Ovary (tissue), 9 donors: ENCODE results near the gene XKR7. TPM values are rescaled to one million over a fixed set of nuclear protein-coding genes. Genes with fewer than 3 reads are reported as not detected.

Experiments
- DNase-seq, 5 donors: peaks; one replicate each; pipeline ENCODE4 v3.0.0-alpha.2; 2019 to 2020
- H3K27ac ChIP-seq, 2 donors: fragments of 200-600 bp; one replicate each; pipeline versions ENCODE4 v1.5.1 to v1.8.0; 2019 to 2022
- H3K27me3 ChIP-seq: fragments of 200-600 bp; one replicate; pipeline ENCODE4 v1.8.0; 2022
- H3K36me3 ChIP-seq: fragments of 200-600 bp; sonication (generic); one replicate; pipeline ENCODE4 v1.5.1; 2019
- H3K4me1 ChIP-seq: one replicate; pipeline ENCODE4 v1.8.1; 2013; ENCODE audit warnings: mild to moderate bottlenecking, moderate library complexity; ENCODE audit not compliant: insufficient read depth
- H3K4me3 ChIP-seq: fragments of 200-600 bp; sonication (generic); one replicate; pipeline ENCODE4 v1.5.1; 2017
- H3K9me3 ChIP-seq, 2 donors: fragments of 200-600 bp in 1 of 2; sonication (generic) in 1 of 2; one replicate each; pipeline versions ENCODE4 v1.5.1 to v1.8.1; 2013 to 2019; ENCODE audit warnings: mild to moderate bottlenecking in 1 of 2, moderate library complexity in 1 of 2
- CTCF ChIP-seq, 3 donors: fragments of 450-650 bp in 2 of 3; fragments of 200-600 bp in 1 of 3; IDR thresholded peaks; one replicate each; pipeline versions ENCODE4 v1.5.1 to v1.8.0; 2016 to 2022; ENCODE audit warnings: antibody characterized with exemption in 3 of 3, mild to moderate bottlenecking in 1 of 3
- EP300 ChIP-seq: sonication (generic); formaldehyde crosslinking; IDR thresholded peaks from one replicate; pipeline ENCODE4 v1.6.1; 2017; ENCODE audit warnings: antibody characterized with exemption
- POLR2A ChIP-seq: fragments of 450-650 bp; IDR thresholded peaks from one replicate; pipeline ENCODE4 v1.6.1; 2017; ENCODE audit warnings: antibody characterized with exemption, mild to moderate bottlenecking, moderate library complexity
- WGBS, 3 donors: extraction: QIAGEN DNeasy Blood & Tissue Kit in 1 of 3; methylation state at CpG; one replicate each; pipeline versions ENCODE4 v1.1.5 to v1.1.7; 2013 to 2017; 5-methylcytosine and 5-hydroxymethylcytosine counted together
- intact Hi-C, 4 donors: fragments of 100-400 bp; cut with DNase I; formaldehyde crosslinking; loops; one replicate each; pipeline versions ENCODE4 v1.11.0 to v1.15.1; 2022 to 2023
- polyA plus RNA-seq, 2 donors: library from polyadenylated mRNA; stranded (reverse); fragments of 200-250 nt in 1 of 2; fragments of 350-450 nt in 1 of 2; fragmentation: Illumina TruSeq in 1 of 2; extraction: RNeasy Lipid Tissue Mini Kit (QIAGEN cat#74804) in 1 of 2; gene quantifications; one replicate each; pipeline ENCODE4 v1.2.3, GENCODE V29; 2013 to 2014
- total RNA-seq, 7 donors: library from RNA; depleted of rRNA in 2 of 7; stranded (reverse); fragments of >200 nt in 2 of 7; fragmentation: NEBNext Ultra II Directional in 3 of 7; extraction: Animal tissue kit (Norgen Biotek cat#: 25700) in 3 of 7; gene quantifications; one replicate each; pipeline versions ENCODE4 v1.1.0 to v1.2.4, GENCODE V29; 2016 to 2023
- donor health status: DM: no; HTN: no; CAD: no; lungs with moderate emphysema.
- donor health status: DM: no; HTN: no; CAD: no.
- donor health status: Bipolar disorder and iron deficiency.
- donor health status: DM: yes; HTN: yes; CAD: no.
- donor health status: DM: no; HTN: no; CAD: no.
- donor health status: DM: yes; HTN: yes; CAD: no.

XKR7 gene
- total and polyA plus RNA-seq, 9 donors = not detected

GRCh38 chr20:31966991-31967655 lies 828 bp upstream of the XKR7 start:
- no peak for DNase-seq
- Histone ChIP-seq H3K4me1 (no peaks in the 10 kb centered on the region), H3K27ac (no peak overlapping the region), H3K4me3 (no peak overlapping the region), H3K9me3 (no peaks in the 10 kb centered on the region), H3K36me3 (no peaks in the 10 kb centered on the region), H3K27me3 (no peaks in the 10 kb centered on the region)
- 8% methylated on average over 5 of the region's 5 CpGs for WGBS, 3 donors
- intact Hi-C loops = no loop called here
- TF ChIP-seq CTCF (IDR thresholded peaks at IDR 0.05) = no peak
- no peak for TF ChIP-seq EP300
- no peak for TF ChIP-seq POLR2A

DNA sequence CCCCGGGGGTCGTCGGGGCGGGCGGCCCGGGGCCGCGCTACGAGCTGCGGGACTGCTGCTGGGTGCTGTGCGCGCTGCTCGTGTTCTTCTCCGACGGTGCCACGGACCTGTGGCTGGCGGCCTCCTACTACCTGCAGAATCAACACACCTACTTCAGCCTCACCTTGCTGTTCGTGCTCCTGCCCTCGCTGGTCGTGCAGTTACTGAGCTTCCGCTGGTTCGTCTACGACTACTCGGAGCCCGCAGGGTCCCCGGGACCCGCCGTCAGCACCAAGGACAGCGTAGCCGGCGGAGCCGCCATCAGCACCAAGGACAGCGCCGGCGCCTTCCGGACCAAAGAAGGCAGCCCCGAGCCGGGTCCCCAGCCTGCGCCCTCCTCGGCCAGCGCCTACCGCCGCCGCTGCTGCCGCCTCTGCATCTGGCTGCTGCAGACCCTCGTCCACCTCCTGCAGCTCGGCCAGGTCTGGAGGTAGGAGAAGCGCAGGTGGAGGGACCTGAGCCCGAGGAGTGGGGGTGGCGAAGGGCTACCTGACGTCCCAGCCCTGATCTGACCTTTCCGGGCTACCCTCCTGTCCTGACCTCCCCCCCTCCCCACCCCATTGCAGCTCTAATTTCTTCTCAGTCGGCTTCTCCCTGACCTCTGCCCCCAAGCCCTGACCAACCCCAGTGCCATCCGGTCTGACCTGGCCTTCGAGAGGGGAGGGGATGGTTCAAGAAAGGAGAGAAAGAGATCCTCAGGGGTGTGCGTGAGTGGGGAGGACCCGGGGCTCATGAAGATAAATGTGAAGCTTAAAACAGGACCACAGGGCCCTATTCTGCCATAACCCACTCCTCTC lies 558 bp downstream of the XKR7 start:
- 1 to 2% (median 2%) methylated on average over 43 to 57 of the region's 57 CpGs for WGBS, 3 donors
- no peak overlapping the region for H3K27ac ChIP-seq
- no peaks in the 10 kb centered on the region for H3K4me1 ChIP-seq
- TF ChIP-seq EP300 (no peak), POLR2A (no peak), CTCF (IDR thresholded peaks at IDR 0.05) (no peak)
- intact Hi-C loops = no loop called here
- no peaks in the 10 kb centered on the region for H3K27me3 ChIP-seq
- DNase-seq = peak; percentile 54 to 88 (median 76)
- H3K36me3 ChIP-seq = no peaks in the 10 kb centered on the region
- H3K4me3 ChIP-seq = no peak overlapping the region
- no peaks in the 10 kb centered on the region for H3K9me3 ChIP-seq

DNA sequence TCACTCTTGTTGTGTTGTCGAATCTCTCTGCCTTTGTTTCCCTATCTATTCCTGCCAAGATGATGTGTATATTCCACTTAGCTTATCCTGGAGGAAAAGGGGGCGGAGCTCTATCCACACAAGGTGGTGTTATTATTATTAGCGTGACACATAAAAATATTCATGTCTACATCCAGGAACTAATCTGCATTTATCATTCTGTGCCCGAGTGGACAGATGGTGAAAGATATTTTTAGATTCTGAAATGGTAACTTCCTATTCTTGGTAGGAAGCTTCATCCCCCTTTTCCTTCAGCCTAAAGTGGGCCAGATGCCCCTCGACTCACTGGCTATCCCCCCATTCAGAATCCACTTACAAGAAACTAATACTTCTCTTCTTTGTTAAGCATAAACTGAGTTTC lies 2.0 kb downstream of the XKR7 start:
- intact Hi-C loops = no loop called here
- no peaks in the 10 kb centered on the region for H3K4me1 ChIP-seq
- H3K27me3 ChIP-seq = no peaks in the 10 kb centered on the region
- TF ChIP-seq CTCF (IDR thresholded peaks at IDR 0.05) (no peak), POLR2A (no peak), EP300 (no peak)
- no peaks in the 10 kb centered on the region for H3K36me3 ChIP-seq
- WGBS, 3 donors = 64 to 73% (median 68%) methylated on average over 5 of the region's 5 CpGs
- H3K4me3 ChIP-seq = no peak overlapping the region
- DNase-seq = no peak
- no peaks in the 10 kb centered on the region for H3K9me3 ChIP-seq
- no peak overlapping the region for H3K27ac ChIP-seq

DNA sequence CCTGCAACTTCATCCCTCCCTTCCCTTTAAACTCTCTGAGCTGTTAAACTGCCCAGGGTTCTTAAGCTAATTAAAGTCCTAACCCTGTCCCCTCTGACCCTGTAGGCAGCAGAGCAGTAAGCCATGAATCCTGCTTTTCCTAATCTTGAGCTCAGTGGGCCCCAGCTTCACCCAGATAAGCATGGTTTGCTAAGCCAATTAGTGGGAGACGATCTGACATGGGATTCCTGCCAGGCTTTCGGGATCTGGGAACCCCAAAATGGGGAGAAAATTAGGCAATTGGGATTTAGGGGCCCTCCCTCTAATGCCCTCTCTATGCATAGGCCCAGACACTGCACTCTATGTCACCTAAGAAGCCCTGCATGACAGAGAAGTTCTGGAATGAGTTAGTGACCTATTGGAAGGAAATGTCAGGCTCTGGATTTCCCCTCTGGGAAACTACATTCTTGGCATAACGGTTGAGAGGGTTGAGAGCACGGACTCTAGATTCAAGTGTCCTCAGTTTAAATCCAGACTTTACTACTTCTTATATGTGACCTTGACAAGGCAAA lies 4.6 kb downstream of the XKR7 start:
- H3K4me3 ChIP-seq = no peak overlapping the region
- no peak overlapping the region for H3K27ac ChIP-seq
- no peaks in the 10 kb centered on the region for H3K36me3 ChIP-seq
- no peak for DNase-seq
- no peaks in the 10 kb centered on the region for H3K9me3 ChIP-seq
- H3K27me3 ChIP-seq = no peaks in the 10 kb centered on the region
- TF ChIP-seq EP300 (no peak), POLR2A (no peak), CTCF (IDR thresholded peaks at IDR 0.05) (no peak)
- intact Hi-C loops = no loop called here
- WGBS, 3 donors = 6 to 11% (median 7%) methylated on average over 4 of the region's 4 CpGs
- H3K4me1 ChIP-seq = no peaks in the 10 kb centered on the region
